Esophagus muscularis mucosa (tissue), 2 donors: ENCODE data around the gene NT5C.

ENCODE experiments used
- EP300 ChIP-seq: sonication (generic); formaldehyde crosslinking; IDR thresholded peaks from one replicate; pipeline ENCODE4 v1.6.1; 2017; ENCODE audit warnings: antibody characterized with exemption
- POLR2A ChIP-seq: fragments of 450-650 bp; IDR thresholded peaks from one replicate; pipeline ENCODE4 v1.6.1; 2017; ENCODE audit warnings: antibody characterized with exemption, moderate library complexity, mild to moderate bottlenecking, low read depth

DNA sequence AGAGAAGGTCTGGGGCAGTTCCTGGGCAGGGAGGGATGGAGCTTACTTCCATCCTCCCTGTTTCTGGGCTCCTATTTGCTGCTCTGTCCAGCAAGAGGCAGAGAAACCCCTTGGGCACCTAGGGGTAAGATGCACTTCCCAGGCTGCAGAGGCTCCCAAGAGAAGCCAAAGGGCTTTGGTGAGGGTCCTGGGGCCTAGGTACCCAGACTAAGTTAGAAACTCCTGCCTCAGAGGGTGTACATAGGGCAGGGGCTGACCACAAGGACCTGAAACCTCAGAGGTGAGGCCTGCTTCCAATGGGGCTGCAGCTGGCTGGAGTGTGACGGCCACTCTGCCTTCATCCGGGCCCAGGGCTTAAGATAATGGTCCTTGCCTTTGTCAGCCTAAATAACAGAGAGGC, 23.3 kb downstream of the NT5C start:
- no peak for TF ChIP-seq POLR2A
- TF ChIP-seq EP300, result no peak
